NT2/D1 (cell line): Measurements from ENCODE around the gene UCKL1.

Experiments
- YY1 ChIP-seq: IDR thresholded peaks from 2 replicates; pipeline ENCODE4 v1.6.1; 2011; ENCODE audit not compliant: insufficient read length, insufficient read depth
- ZNF274 ChIP-seq: IDR thresholded peaks from 2 replicates; pipeline ENCODE4 v1.6.1; 2011; ENCODE audit warnings: mild to moderate bottlenecking, low read depth, low read length

- no peak for TF ChIP-seq YY1
- TF ChIP-seq ZNF274 = no peak
Observed at GRCh38 chr20:63953764-63954429, 2.3 kb downstream of the UCKL1 start.
